Measurements from ENCODE around the gene LEPROT. TPM values are rescaled to one million over a fixed set of nuclear protein-coding genes. Genes with fewer than 3 reads are reported as not detected.

LEPROT gene
- total RNA-seq, 1 donor from 2014 or later: 107 TPM

GRCh38 chr1:65469126-65469888, 48.8 kb downstream of the LEPROT start:
- intact Hi-C loops (cut with DNase I): no loop called here
- Histone ChIP-seq H3K27me3 (no peaks in the 10 kb centered on the region), H3K27ac (no peak overlapping the region), H3K36me3 (no peaks in the 10 kb centered on the region), H3K9me3 (no peaks in the 10 kb centered on the region), H3K4me3 (no peak overlapping the region), H3K4me1 (no peaks in the 10 kb centered on the region)
- ATAC-seq (no peak), DNase-seq (no peak)
- no peak for TF ChIP-seq CTCF (IDR thresholded peaks at IDR 0.05)

- H3K4me1 ChIP-seq: no peaks in the 10 kb centered on the region
- DNase-seq: no peak
Observed at GRCh38 chr1:65469889-65470340, 49.4 kb downstream of the LEPROT start.

GRCh38 chr1:65470766-65471165, 50.3 kb downstream of the LEPROT start:
- H3K36me3 ChIP-seq: no peaks in the 10 kb centered on the region
- H3K4me1 ChIP-seq: no peaks in the 10 kb centered on the region
- no peak overlapping the region for H3K27ac ChIP-seq
- DNase-seq: no peak
- no peak for ATAC-seq
- no peaks in the 10 kb centered on the region for H3K27me3 ChIP-seq
- intact Hi-C loops (cut with DNase I): no loop called here
- no peaks in the 10 kb centered on the region for H3K9me3 ChIP-seq
- H3K4me3 ChIP-seq: no peak overlapping the region
- no peak for TF ChIP-seq CTCF (IDR thresholded peaks at IDR 0.05)

More at GRCh38 chr1:65469889-65470340, 49.4 kb downstream of the LEPROT start:
- Histone ChIP-seq H3K9me3 (no peaks in the 10 kb centered on the region), H3K27me3 (no peaks in the 10 kb centered on the region), H3K4me3 (no peak overlapping the region), H3K27ac (no peak overlapping the region), H3K36me3 (no peaks in the 10 kb centered on the region)
- intact Hi-C loops (cut with DNase I): no loop called here
- no peak for ATAC-seq
- TF ChIP-seq CTCF (IDR thresholded peaks at IDR 0.05): no peak

- H3K4me3 ChIP-seq: no peak overlapping the region
Observed at GRCh38 chr1:65471213-65471833, 50.9 kb downstream of the LEPROT start.

GRCh38 chr1:65471861-65472332, 51.4 kb downstream of the LEPROT start:
- H3K4me3 ChIP-seq: no peak overlapping the region
- DNase-seq (no peak), ATAC-seq (no peak)
- no peaks in the 10 kb centered on the region for H3K36me3 ChIP-seq
- no peaks in the 10 kb centered on the region for H3K27me3 ChIP-seq
- H3K27ac ChIP-seq: no peak overlapping the region
- H3K9me3 ChIP-seq: no peaks in the 10 kb centered on the region
- H3K4me1 ChIP-seq: no peaks in the 10 kb centered on the region
- no peak for TF ChIP-seq CTCF (IDR thresholded peaks at IDR 0.05)
- intact Hi-C loops (cut with DNase I): no loop called here

More at GRCh38 chr1:65471213-65471833, 50.9 kb downstream of the LEPROT start:
- H3K27me3 ChIP-seq: no peaks in the 10 kb centered on the region
- no peaks in the 10 kb centered on the region for H3K9me3 ChIP-seq
- no peak overlapping the region for H3K27ac ChIP-seq
- ATAC-seq: no peak
- no peaks in the 10 kb centered on the region for H3K36me3 ChIP-seq
- intact Hi-C loops (cut with DNase I): no loop called here
- no peaks in the 10 kb centered on the region for H3K4me1 ChIP-seq
- DNase-seq: no peak
- TF ChIP-seq CTCF (IDR thresholded peaks at IDR 0.05): no peak

Measured in upper lobe of right lung (tissue), 1 donor.